ENCODE results near the gene TNNC1.

DNA sequence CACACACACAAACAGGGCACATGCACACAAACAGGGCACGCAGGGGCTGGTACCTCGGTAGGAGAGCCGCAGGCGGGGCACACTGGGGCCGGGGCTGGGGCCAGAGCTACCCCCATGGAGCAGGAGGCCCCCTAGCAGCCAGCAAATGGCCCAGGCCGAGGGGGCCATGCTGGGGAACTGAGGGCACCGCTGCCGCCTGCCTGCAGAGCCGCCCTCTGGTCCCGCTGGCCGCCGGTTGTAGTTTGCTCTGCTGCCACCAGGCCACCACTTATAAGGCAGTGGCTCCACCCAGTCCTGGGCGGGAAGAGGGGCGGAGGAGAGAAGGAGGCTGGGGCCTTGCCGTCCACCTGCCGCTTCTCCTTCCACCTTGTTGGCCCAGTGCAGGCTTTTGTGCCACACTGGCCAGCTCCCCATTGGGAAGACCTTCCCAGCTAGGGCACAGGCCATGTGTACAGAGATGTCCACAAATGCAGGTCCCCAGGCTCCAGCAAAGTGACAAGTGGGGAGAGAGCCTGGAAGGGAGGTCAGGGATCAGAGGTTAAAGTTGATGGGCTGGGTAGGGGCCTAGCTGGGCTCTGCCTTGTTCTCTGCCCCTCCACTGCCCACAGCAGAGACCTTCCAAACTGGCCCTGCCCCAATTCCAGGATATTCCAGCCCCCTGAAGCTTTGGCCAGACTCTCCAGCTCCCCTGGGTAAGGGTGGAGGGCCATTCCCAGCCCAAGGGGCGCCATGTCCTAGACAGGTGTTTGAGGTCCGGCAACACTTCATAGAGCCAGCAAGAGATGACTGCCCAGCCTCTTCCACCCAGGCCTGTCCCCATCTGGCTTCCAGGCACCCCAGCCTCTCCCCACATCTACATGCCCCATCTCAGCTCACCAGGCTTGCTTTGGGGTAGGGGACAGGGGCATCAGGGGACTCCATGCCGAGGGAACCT is 8.7 kb downstream of the TNNC1 start, which contains the start of gene SEMA3G:
- TF ChIP-seq, protein P1, sequence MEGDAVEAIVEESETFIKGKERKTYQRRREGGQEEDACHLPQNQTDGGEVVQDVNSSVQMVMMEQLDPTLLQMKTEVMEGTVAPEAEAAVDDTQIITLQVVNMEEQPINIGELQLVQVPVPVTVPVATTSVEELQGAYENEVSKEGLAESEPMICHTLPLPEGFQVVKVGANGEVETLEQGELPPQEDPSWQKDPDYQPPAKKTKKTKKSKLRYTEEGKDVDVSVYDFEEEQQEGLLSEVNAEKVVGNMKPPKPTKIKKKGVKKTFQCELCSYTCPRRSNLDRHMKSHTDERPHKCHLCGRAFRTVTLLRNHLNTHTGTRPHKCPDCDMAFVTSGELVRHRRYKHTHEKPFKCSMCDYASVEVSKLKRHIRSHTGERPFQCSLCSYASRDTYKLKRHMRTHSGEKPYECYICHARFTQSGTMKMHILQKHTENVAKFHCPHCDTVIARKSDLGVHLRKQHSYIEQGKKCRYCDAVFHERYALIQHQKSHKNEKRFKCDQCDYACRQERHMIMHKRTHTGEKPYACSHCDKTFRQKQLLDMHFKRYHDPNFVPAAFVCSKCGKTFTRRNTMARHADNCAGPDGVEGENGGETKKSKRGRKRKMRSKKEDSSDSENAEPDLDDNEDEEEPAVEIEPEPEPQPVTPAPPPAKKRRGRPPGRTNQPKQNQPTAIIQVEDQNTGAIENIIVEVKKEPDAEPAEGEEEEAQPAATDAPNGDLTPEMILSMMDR (IDR thresholded peaks at IDR 0.05; ENCODE audit: low read depth, low read length), result peak; percentile 24
- TF ChIP-seq EZH2phosphoT487 (IDR thresholded peaks at IDR 0.05; ENCODE audit: low read depth), result no peak

Data from OCI-LY3 (cell line).